Left lung (tissue), 10 donors: ENCODE data around the gene HAGHL. TPM values are rescaled to one million over a fixed set of nuclear protein-coding genes. Genes with fewer than 3 reads are reported as not detected.
A peak's percentile ranks its signal among the peaks of the same experiment; 100 is the strongest.

Experiments used
- ATAC-seq: fragments of 200-7000 bp; cut with Tn5 transposase; one replicate; pipeline ENCODE4 v1.9.1; 2020; ENCODE audit warnings: moderate library complexity
- DNase-seq, 4 donors: peaks; one replicate each; pipeline ENCODE4 v3.0.0-alpha.2; 2013 to 2020
- H3K27ac ChIP-seq, 2 donors: fragments of 200-600 bp; sonication (generic) in 1 of 2; one replicate each; pipeline versions ENCODE4 v1.5.0 to v1.8.0; 2020 to 2021
- H3K27me3 ChIP-seq, 2 donors: fragments of 200-600 bp; sonication (generic) in 1 of 2; one replicate each; pipeline versions ENCODE4 v1.5.0 to v1.8.0; 2020 to 2021
- H3K36me3 ChIP-seq, 2 donors: fragments of 200-600 bp; sonication (generic) in 1 of 2; one replicate each; pipeline versions ENCODE4 v1.5.0 to v1.8.0; 2020 to 2021
- H3K4me1 ChIP-seq, 2 donors: fragments of 200-600 bp; one replicate each; pipeline ENCODE4 v1.8.0; 2021
- H3K4me3 ChIP-seq, 2 donors: fragments of 200-600 bp; sonication (generic) in 1 of 2; one replicate each; pipeline versions ENCODE4 v1.5.0 to v1.8.0; 2020 to 2021; ENCODE audit warnings: mild to moderate bottlenecking in 1 of 2
- H3K9me3 ChIP-seq, 2 donors: fragments of 200-600 bp; sonication (generic) in 1 of 2; one replicate each; pipeline versions ENCODE4 v1.5.0 to v1.8.0; 2020 to 2021
- CTCF ChIP-seq, 2 donors: fragments of 200-600 bp; sonication (generic) in 1 of 2; IDR thresholded peaks; one replicate each; pipeline versions ENCODE4 v1.5.0 to v1.8.0; 2021; ENCODE audit warnings: antibody characterized with exemption in 2 of 2
- intact Hi-C, 2 donors: fragments of 100-400 bp; cut with DNase I; formaldehyde crosslinking; loops; one replicate each; pipeline versions ENCODE4 v1.11.2 to v1.14.2; 2022
- polyA plus RNA-seq, 6 donors: library from polyadenylated mRNA; unstranded; fragments of 120-200 nt; gene quantifications; one replicate each; pipeline ENCODE4 v1.2.1, GENCODE V29; 2013; ENCODE audit not compliant: insufficient read length in 6 of 6
- total RNA-seq, 2 donors: library from RNA; stranded (reverse); fragmentation: NEBNext Ultra II Directional; extraction: Animal tissue kit (Norgen Biotek cat#: 25700); gene quantifications; one replicate each; pipeline ENCODE4 v1.2.1, GENCODE V29; 2021
- donor health status: DM: no; HTN: yes; CAD: no.
- donor health status: DM: no; HTN: no; CAD: no.

HAGHL gene
- total and polyA plus RNA-seq, 8 donors, result 2.4 to 9.9 (median 4.4) TPM

- peak; percentile 7 for ATAC-seq
Measured at GRCh38 chr16:769184-769784, 42.4 kb downstream of the HAGHL start.

GRCh38 chr16:769934-770333 is 43.0 kb downstream of the HAGHL start:
- ATAC-seq (no peak), DNase-seq (no peak)
- Histone ChIP-seq H3K36me3 (no peaks in the 10 kb centered on the region), H3K4me3 (no peak overlapping the region), H3K27ac (no peak overlapping the region), H3K27me3 (peaks cover 0 to 37% of the 10 kb centered on the region in 2 donors), H3K4me1 (no peaks in the 10 kb centered on the region), H3K9me3 (no peaks in the 10 kb centered on the region)
- intact Hi-C loops, result no loop called here
- TF ChIP-seq CTCF (IDR thresholded peaks at IDR 0.05), result no peak

More at GRCh38 chr16:769184-769784, 42.4 kb downstream of the HAGHL start:
- H3K36me3 ChIP-seq, result no peaks in the 10 kb centered on the region
- intact Hi-C loops, result no loop called here
- TF ChIP-seq CTCF (IDR thresholded peaks at IDR 0.05), result no peak
- H3K27ac ChIP-seq, result no peak overlapping the region
- H3K4me3 ChIP-seq, result no peak overlapping the region
- H3K27me3 ChIP-seq, result peaks cover 0 to 37% of the 10 kb centered on the region in 2 donors
- H3K4me1 ChIP-seq, result no peaks in the 10 kb centered on the region
- DNase-seq, result no peak
- H3K9me3 ChIP-seq, result no peaks in the 10 kb centered on the region

GRCh38 chr16:770411-770810 is 43.5 kb downstream of the HAGHL start:
- no peak for TF ChIP-seq CTCF (IDR thresholded peaks at IDR 0.05)
- Histone ChIP-seq H3K9me3 (no peaks in the 10 kb centered on the region), H3K36me3 (no peaks in the 10 kb centered on the region), H3K4me1 (no peaks in the 10 kb centered on the region), H3K27ac (no peak overlapping the region), H3K27me3 (peaks cover 0 to 37% of the 10 kb centered on the region in 2 donors), H3K4me3 (no peak overlapping the region)
- no peak for ATAC-seq
- DNase-seq, result no peak
- intact Hi-C loops, result no loop called here

- Histone ChIP-seq H3K9me3 (no peaks in the 10 kb centered on the region), H3K27ac (no peak overlapping the region), H3K36me3 (no peaks in the 10 kb centered on the region), H3K27me3 (peaks cover 0 to 59% of the 10 kb centered on the region in 2 donors), H3K4me3 (no peak overlapping the region), H3K4me1 (no peaks in the 10 kb centered on the region)
- no peak for TF ChIP-seq CTCF (IDR thresholded peaks at IDR 0.05)
- no peak for DNase-seq
- intact Hi-C loops, result no loop called here
- no peak for ATAC-seq
Measured at GRCh38 chr16:772959-773358, 46.1 kb downstream of the HAGHL start.

GRCh38 chr16:774086-775001 is 47.4 kb downstream of the HAGHL start:
- TF ChIP-seq CTCF (IDR thresholded peaks at IDR 0.05), result no peak
- Histone ChIP-seq H3K36me3 (no peaks in the 10 kb centered on the region), H3K4me1 (no peaks in the 10 kb centered on the region), H3K4me3 (no peak overlapping the region), H3K9me3 (no peaks in the 10 kb centered on the region), H3K27me3 (peaks cover 0 to 71% of the 10 kb centered on the region in 2 donors), H3K27ac (no peak overlapping the region)
- ATAC-seq (no peak), DNase-seq (no peak)
- intact Hi-C loops, result no loop called here
